ENCODE data around the gene PRR33.

Gene PRR33

GRCh38 chr11:1908618-1909017, 16.9 kb upstream of the PRR33 start:
- Histone ChIP-seq H3K4me3 (ENCODE audit: low read length) (peak overlapping the region; percentile 50), H3K27me3 (replicated peaks; ENCODE audit: control insufficient read depth, insufficient read depth, low read length) (no peaks in the 10 kb centered on the region), H3K9me3 (ENCODE audit: control insufficient read depth, low read length) (no peaks in the 10 kb centered on the region), H3K36me3 (ENCODE audit: control insufficient read depth, insufficient read depth, low read length, severe bottlenecking) (no peaks in the 10 kb centered on the region), H3K9ac (ENCODE audit: low read length) (peak overlapping the region; percentile 62), H3K4me1 (ENCODE audit: control insufficient read depth, insufficient read depth, low read length) (peaks cover 24% of the 10 kb centered on the region)
- peak; percentile 32 for DNase-seq (ENCODE audit: low read depth)

- H3K36me3 ChIP-seq (ENCODE audit: control insufficient read depth, insufficient read depth, low read length, severe bottlenecking) = no peaks in the 10 kb centered on the region
- H3K4me3 ChIP-seq (ENCODE audit: low read length) = no peak overlapping the region
- no peaks in the 10 kb centered on the region for H3K9me3 ChIP-seq (ENCODE audit: control insufficient read depth, low read length)
- peak overlapping the region; percentile 45 for H3K9ac ChIP-seq (ENCODE audit: low read length)
- no peak for DNase-seq (ENCODE audit: low read depth)
- H3K27me3 ChIP-seq (replicated peaks; ENCODE audit: control insufficient read depth, insufficient read depth, low read length) = no peaks in the 10 kb centered on the region
- H3K4me1 ChIP-seq (ENCODE audit: control insufficient read depth, insufficient read depth, low read length) = peaks cover 24% of the 10 kb centered on the region
Measured at GRCh38 chr11:1906611-1907423, 15.1 kb upstream of the PRR33 start.

GRCh38 chr11:1906181-1906580, 14.5 kb upstream of the PRR33 start:
- no peaks in the 10 kb centered on the region for H3K36me3 ChIP-seq (ENCODE audit: control insufficient read depth, insufficient read depth, low read length, severe bottlenecking)
- DNase-seq (ENCODE audit: low read depth) = no peak
- no peak overlapping the region for H3K4me3 ChIP-seq (ENCODE audit: low read length)
- H3K4me1 ChIP-seq (ENCODE audit: control insufficient read depth, insufficient read depth, low read length) = peaks cover 24% of the 10 kb centered on the region
- H3K9me3 ChIP-seq (ENCODE audit: control insufficient read depth, low read length) = no peaks in the 10 kb centered on the region
- H3K27me3 ChIP-seq (replicated peaks; ENCODE audit: control insufficient read depth, insufficient read depth, low read length) = no peaks in the 10 kb centered on the region
- peak overlapping the region; percentile 45 for H3K9ac ChIP-seq (ENCODE audit: low read length)

- H3K4me1 ChIP-seq (ENCODE audit: control insufficient read depth, insufficient read depth, low read length) = no peaks in the 10 kb centered on the region
Measured at GRCh38 chr11:1899686-1900085, 8.0 kb upstream of the PRR33 start.

GRCh38 chr11:1899090-1899489, 7.4 kb upstream of the PRR33 start:
- H3K9ac ChIP-seq (ENCODE audit: low read length) = no peak overlapping the region
- H3K4me3 ChIP-seq (ENCODE audit: low read length) = no peak overlapping the region
- no peak for DNase-seq (ENCODE audit: low read depth)
- H3K9me3 ChIP-seq (ENCODE audit: control insufficient read depth, low read length) = no peaks in the 10 kb centered on the region
- H3K4me1 ChIP-seq (ENCODE audit: control insufficient read depth, insufficient read depth, low read length) = no peaks in the 10 kb centered on the region
- no peaks in the 10 kb centered on the region for H3K36me3 ChIP-seq (ENCODE audit: control insufficient read depth, insufficient read depth, low read length, severe bottlenecking)
- H3K27me3 ChIP-seq (replicated peaks; ENCODE audit: control insufficient read depth, insufficient read depth, low read length) = peaks cover 14% of the 10 kb centered on the region

More at GRCh38 chr11:1899686-1900085, 8.0 kb upstream of the PRR33 start:
- H3K9me3 ChIP-seq (ENCODE audit: control insufficient read depth, low read length) = no peaks in the 10 kb centered on the region
- no peak for DNase-seq (ENCODE audit: low read depth)
- H3K27me3 ChIP-seq (replicated peaks; ENCODE audit: control insufficient read depth, insufficient read depth, low read length) = peaks cover 14% of the 10 kb centered on the region
- H3K4me3 ChIP-seq (ENCODE audit: low read length) = no peak overlapping the region
- no peak overlapping the region for H3K9ac ChIP-seq (ENCODE audit: low read length)
- no peaks in the 10 kb centered on the region for H3K36me3 ChIP-seq (ENCODE audit: control insufficient read depth, insufficient read depth, low read length, severe bottlenecking)

- no peak for DNase-seq (ENCODE audit: low read depth)
- Histone ChIP-seq H3K9ac (ENCODE audit: low read length) (no peak overlapping the region), H3K36me3 (ENCODE audit: control insufficient read depth, insufficient read depth, low read length, severe bottlenecking) (no peaks in the 10 kb centered on the region)
Measured at GRCh38 chr11:1896923-1897322, 5.2 kb upstream of the PRR33 start.

GRCh38 chr11:1896468-1896867, 4.8 kb upstream of the PRR33 start:
- H3K9ac ChIP-seq (ENCODE audit: low read length) = no peak overlapping the region
- H3K4me1 ChIP-seq (ENCODE audit: control insufficient read depth, insufficient read depth, low read length) = no peaks in the 10 kb centered on the region
- no peaks in the 10 kb centered on the region for H3K36me3 ChIP-seq (ENCODE audit: control insufficient read depth, insufficient read depth, low read length, severe bottlenecking)
- no peak overlapping the region for H3K4me3 ChIP-seq (ENCODE audit: low read length)
- no peak for DNase-seq (ENCODE audit: low read depth)
- H3K27me3 ChIP-seq (replicated peaks; ENCODE audit: control insufficient read depth, insufficient read depth, low read length) = peaks cover 14% of the 10 kb centered on the region
- no peaks in the 10 kb centered on the region for H3K9me3 ChIP-seq (ENCODE audit: control insufficient read depth, low read length)

More at GRCh38 chr11:1896923-1897322, 5.2 kb upstream of the PRR33 start:
- H3K27me3 ChIP-seq (replicated peaks; ENCODE audit: control insufficient read depth, insufficient read depth, low read length) = peaks cover 14% of the 10 kb centered on the region
- H3K4me1 ChIP-seq (ENCODE audit: control insufficient read depth, insufficient read depth, low read length) = no peaks in the 10 kb centered on the region
- no peaks in the 10 kb centered on the region for H3K9me3 ChIP-seq (ENCODE audit: control insufficient read depth, low read length)
- H3K4me3 ChIP-seq (ENCODE audit: low read length) = no peak overlapping the region

- Histone ChIP-seq H3K9me3 (ENCODE audit: control insufficient read depth, low read length) (no peaks in the 10 kb centered on the region), H3K9ac (ENCODE audit: low read length) (no peak overlapping the region), H3K27me3 (replicated peaks; ENCODE audit: control insufficient read depth, insufficient read depth, low read length) (peaks cover 14% of the 10 kb centered on the region), H3K4me1 (ENCODE audit: control insufficient read depth, insufficient read depth, low read length) (no peaks in the 10 kb centered on the region), H3K4me3 (ENCODE audit: low read length) (no peak overlapping the region), H3K36me3 (ENCODE audit: control insufficient read depth, insufficient read depth, low read length, severe bottlenecking) (no peaks in the 10 kb centered on the region)
- DNase-seq (ENCODE audit: low read depth) = no peak
Measured at GRCh38 chr11:1894759-1895158, 3.1 kb upstream of the PRR33 start.

GRCh38 chr11:1893581-1894359, 2.1 kb upstream of the PRR33 start:
- Histone ChIP-seq H3K27me3 (replicated peaks; ENCODE audit: control insufficient read depth, insufficient read depth, low read length) (peaks cover 9% of the 10 kb centered on the region), H3K4me1 (ENCODE audit: control insufficient read depth, insufficient read depth, low read length) (no peaks in the 10 kb centered on the region), H3K4me3 (ENCODE audit: low read length) (no peak overlapping the region), H3K9ac (ENCODE audit: low read length) (no peak overlapping the region), H3K36me3 (ENCODE audit: control insufficient read depth, insufficient read depth, low read length, severe bottlenecking) (no peaks in the 10 kb centered on the region), H3K9me3 (ENCODE audit: control insufficient read depth, low read length) (no peaks in the 10 kb centered on the region)
- no peak for DNase-seq (ENCODE audit: low read depth)

- no peak for DNase-seq (ENCODE audit: low read depth)
- Histone ChIP-seq H3K36me3 (ENCODE audit: control insufficient read depth, insufficient read depth, low read length, severe bottlenecking) (no peaks in the 10 kb centered on the region), H3K9ac (ENCODE audit: low read length) (no peak overlapping the region), H3K27me3 (replicated peaks; ENCODE audit: control insufficient read depth, insufficient read depth, low read length) (peaks cover 8% of the 10 kb centered on the region), H3K4me1 (ENCODE audit: control insufficient read depth, insufficient read depth, low read length) (no peaks in the 10 kb centered on the region), H3K4me3 (ENCODE audit: low read length) (no peak overlapping the region), H3K9me3 (ENCODE audit: control insufficient read depth, low read length) (no peaks in the 10 kb centered on the region)
Measured at GRCh38 chr11:1892558-1892957, 863 bp upstream of the PRR33 start.

GRCh38 chr11:1892116-1892515, 421 bp upstream of the PRR33 start:
- H3K9me3 ChIP-seq (ENCODE audit: control insufficient read depth, low read length) = no peaks in the 10 kb centered on the region
- no peaks in the 10 kb centered on the region for H3K36me3 ChIP-seq (ENCODE audit: control insufficient read depth, insufficient read depth, low read length, severe bottlenecking)
- H3K27me3 ChIP-seq (replicated peaks; ENCODE audit: control insufficient read depth, insufficient read depth, low read length) = peaks cover 4% of the 10 kb centered on the region
- no peak overlapping the region for H3K9ac ChIP-seq (ENCODE audit: low read length)
- no peaks in the 10 kb centered on the region for H3K4me1 ChIP-seq (ENCODE audit: control insufficient read depth, insufficient read depth, low read length)
- no peak for DNase-seq (ENCODE audit: low read depth)
- H3K4me3 ChIP-seq (ENCODE audit: low read length) = no peak overlapping the region
